Ishikawa (cell line): ENCODE measurements around the gene LUZP2.

Experiments
- CEBPB ChIP-seq: IDR thresholded peaks from 2 replicates; pipeline ENCODE4 v1.6.1; 2012
- CREB1 ChIP-seq: IDR thresholded peaks from 2 replicates; pipeline ENCODE4 v1.6.1; 2012; ENCODE audit warnings: low read depth
- EGR1 ChIP-seq: IDR thresholded peaks from 2 replicates; pipeline ENCODE4 v1.6.1; 2012
- EP300 ChIP-seq: IDR thresholded peaks from 2 replicates; pipeline ENCODE4 v1.6.1; 2012; ENCODE audit warnings: borderline replicate concordance
- FOXM1 ChIP-seq: IDR thresholded peaks from 2 replicates; pipeline ENCODE4 v1.6.1; 2012; ENCODE audit warnings: low read depth, borderline replicate concordance
- MAX ChIP-seq: IDR thresholded peaks from 2 replicates; pipeline ENCODE4 v1.6.1; 2012
- NFIC ChIP-seq: IDR thresholded peaks from 2 replicates; pipeline ENCODE4 v1.6.1; 2012
- RAD21 ChIP-seq: IDR thresholded peaks from 2 replicates; pipeline ENCODE4 v1.6.1; 2012; ENCODE audit warnings: low read depth
- TAF1 ChIP-seq: IDR thresholded peaks from 2 replicates; pipeline ENCODE4 v1.6.1; 2012; ENCODE audit warnings: low read depth, mild to moderate bottlenecking
- TCF12 ChIP-seq: IDR thresholded peaks from 2 replicates; pipeline ENCODE4 v1.6.1; 2012; ENCODE audit warnings: low read depth
- TEAD4 ChIP-seq: IDR thresholded peaks from 2 replicates; pipeline ENCODE4 v1.6.1; 2012
- YY1 ChIP-seq: IDR thresholded peaks from 2 replicates; pipeline ENCODE4 v1.6.1; 2012; ENCODE audit warnings: low read depth
- ZBTB7A ChIP-seq: IDR thresholded peaks from 2 replicates; pipeline ENCODE4 v1.6.1; 2012; ENCODE audit warnings: low read depth
- TF ChIP-seq, protein P1 (sequence below): IDR thresholded peaks from 2 replicates; pipeline ENCODE4 v1.6.1; 2012; ENCODE audit warnings: low read depth, mild to moderate bottlenecking
- TF ChIP-seq, protein P2 (sequence below): IDR thresholded peaks from 2 replicates; pipeline ENCODE4 v1.6.1; 2012

The LUZP2 gene

GRCh38 chr11:24653901-24654300 is 157.0 kb downstream of the LUZP2 start:
- TF ChIP-seq FOXM1, result no peak
- no peak for TF ChIP-seq MAX
- TF ChIP-seq TCF12, result no peak
- TF ChIP-seq, protein P1, sequence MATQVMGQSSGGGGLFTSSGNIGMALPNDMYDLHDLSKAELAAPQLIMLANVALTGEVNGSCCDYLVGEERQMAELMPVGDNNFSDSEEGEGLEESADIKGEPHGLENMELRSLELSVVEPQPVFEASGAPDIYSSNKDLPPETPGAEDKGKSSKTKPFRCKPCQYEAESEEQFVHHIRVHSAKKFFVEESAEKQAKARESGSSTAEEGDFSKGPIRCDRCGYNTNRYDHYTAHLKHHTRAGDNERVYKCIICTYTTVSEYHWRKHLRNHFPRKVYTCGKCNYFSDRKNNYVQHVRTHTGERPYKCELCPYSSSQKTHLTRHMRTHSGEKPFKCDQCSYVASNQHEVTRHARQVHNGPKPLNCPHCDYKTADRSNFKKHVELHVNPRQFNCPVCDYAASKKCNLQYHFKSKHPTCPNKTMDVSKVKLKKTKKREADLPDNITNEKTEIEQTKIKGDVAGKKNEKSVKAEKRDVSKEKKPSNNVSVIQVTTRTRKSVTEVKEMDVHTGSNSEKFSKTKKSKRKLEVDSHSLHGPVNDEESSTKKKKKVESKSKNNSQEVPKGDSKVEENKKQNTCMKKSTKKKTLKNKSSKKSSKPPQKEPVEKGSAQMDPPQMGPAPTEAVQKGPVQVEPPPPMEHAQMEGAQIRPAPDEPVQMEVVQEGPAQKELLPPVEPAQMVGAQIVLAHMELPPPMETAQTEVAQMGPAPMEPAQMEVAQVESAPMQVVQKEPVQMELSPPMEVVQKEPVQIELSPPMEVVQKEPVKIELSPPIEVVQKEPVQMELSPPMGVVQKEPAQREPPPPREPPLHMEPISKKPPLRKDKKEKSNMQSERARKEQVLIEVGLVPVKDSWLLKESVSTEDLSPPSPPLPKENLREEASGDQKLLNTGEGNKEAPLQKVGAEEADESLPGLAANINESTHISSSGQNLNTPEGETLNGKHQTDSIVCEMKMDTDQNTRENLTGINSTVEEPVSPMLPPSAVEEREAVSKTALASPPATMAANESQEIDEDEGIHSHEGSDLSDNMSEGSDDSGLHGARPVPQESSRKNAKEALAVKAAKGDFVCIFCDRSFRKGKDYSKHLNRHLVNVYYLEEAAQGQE, result no peak
- no peak for TF ChIP-seq YY1

DNA sequence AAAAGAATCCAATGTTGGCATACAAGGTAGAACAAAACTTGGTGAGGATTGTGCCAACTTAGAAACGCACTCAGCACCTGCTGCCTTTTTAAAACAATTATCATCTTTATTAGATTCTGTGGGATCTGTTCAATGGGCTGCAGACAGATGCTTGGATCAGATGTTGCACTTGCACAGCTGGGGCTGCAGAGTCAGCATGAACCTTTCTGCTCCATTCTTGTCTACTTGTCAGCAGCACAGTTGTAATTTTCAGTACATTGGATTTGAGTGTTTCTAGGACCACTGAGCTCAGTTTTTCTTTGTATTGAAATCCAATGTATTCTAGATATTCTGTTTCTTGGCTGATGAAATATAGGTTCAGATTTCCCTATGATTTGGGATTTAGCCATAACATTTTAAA is 164.5 kb downstream of the LUZP2 start:
- TF ChIP-seq CEBPB (no peak), NFIC (no peak), TCF12 (no peak), EGR1 (no peak), RAD21 (no peak)

DNA sequence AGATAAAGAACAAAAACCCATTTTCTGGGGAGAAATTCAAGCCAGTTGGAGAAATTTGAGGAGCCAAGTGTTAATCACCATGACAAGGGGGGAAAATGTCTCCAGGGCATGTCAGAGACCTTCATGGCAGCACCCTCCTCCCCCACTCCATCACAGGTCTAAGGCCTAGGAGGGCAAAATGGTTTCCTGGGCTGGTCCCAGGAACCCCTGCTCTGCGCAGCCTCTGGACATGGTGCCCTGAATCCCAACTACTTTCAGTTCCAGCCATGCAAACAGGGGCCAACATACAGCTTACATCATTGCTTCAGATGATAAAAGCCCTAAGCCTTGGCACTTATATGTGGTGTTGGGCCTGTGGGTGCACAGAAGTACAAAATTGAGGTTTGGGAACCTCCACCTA is 167.5 kb downstream of the LUZP2 start:
- TF ChIP-seq FOXM1 (no peak), NFIC (no peak), CREB1 (no peak), TEAD4 (no peak), EGR1 (no peak), MAX (no peak), ZBTB7A (no peak), EP300 (no peak), RAD21 (no peak), TAF1 (no peak), YY1 (no peak), TCF12 (no peak), CEBPB (no peak)
- TF ChIP-seq, protein P1, result no peak
- TF ChIP-seq, protein P2, sequence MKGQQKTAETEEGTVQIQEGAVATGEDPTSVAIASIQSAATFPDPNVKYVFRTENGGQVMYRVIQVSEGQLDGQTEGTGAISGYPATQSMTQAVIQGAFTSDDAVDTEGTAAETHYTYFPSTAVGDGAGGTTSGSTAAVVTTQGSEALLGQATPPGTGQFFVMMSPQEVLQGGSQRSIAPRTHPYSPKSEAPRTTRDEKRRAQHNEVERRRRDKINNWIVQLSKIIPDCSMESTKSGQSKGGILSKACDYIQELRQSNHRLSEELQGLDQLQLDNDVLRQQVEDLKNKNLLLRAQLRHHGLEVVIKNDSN, result no peak

DNA sequence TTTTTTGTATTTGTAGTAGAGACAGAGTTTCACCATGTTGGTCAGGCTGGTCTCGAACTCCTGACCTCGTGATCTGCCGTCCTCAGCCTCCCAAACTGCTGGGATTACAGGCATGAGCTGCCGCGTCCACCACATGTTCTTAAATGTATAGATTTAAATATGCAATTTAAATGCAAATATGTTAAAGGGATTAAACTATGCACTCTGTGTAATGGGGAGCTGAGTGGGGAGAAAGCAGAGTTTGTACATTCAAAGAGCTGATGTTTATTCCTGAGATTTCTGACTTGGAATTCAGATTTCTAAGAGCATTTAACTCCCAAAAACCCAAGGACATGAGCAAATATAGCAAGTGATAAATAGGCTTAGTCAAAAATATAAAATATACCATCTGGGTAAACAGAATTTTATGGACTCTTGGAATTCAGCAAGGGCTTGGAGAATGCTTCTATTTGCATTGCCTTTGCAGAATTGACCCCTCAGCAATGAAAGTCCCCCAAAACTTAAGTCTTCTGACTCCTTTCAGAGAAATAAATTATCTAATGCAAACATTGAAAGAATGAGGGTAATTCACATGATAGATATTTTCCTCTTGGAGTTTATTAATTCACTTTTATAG is 170.6 kb downstream of the LUZP2 start:
- TF ChIP-seq FOXM1 (no peak), CEBPB (no peak), EP300 (no peak), RAD21 (no peak), MAX (no peak), EGR1 (no peak), ZBTB7A (no peak), CREB1 (no peak), TAF1 (no peak), YY1 (no peak), TCF12 (no peak), TEAD4 (no peak), NFIC (no peak)
- TF ChIP-seq, protein P2, result no peak
- TF ChIP-seq, protein P1, result no peak
